H9 (cell line): ENCODE data around the gene CCDC92. TPM values are rescaled to one million over a fixed set of nuclear protein-coding genes. Genes with fewer than 3 reads are reported as not detected.

Source experiments
- DNase-seq: peaks from one replicate; pipeline ENCODE4 v3.0.0-alpha.2; 2017
- H2AFZ ChIP-seq: one replicate; pipeline ENCODE4 v1.6.1; 2013; ENCODE audit warnings: mild to moderate bottlenecking, low read length, control low read depth, moderate library complexity
- H2AK5ac ChIP-seq: 2 replicates; pipeline ENCODE4 v1.6.1; 2013; ENCODE audit warnings: low read length, control low read depth, mixed read lengths; ENCODE audit not compliant: insufficient read length
- H2BK120ac ChIP-seq: one replicate; pipeline ENCODE4 v1.6.1; 2013; ENCODE audit warnings: low read depth, mild to moderate bottlenecking, low read length, control low read depth, inconsistent platforms; ENCODE audit not compliant: poor library complexity, severe bottlenecking
- H2BK12ac ChIP-seq: 2 replicates; pipeline ENCODE4 v1.6.1; 2013; ENCODE audit warnings: low read length, control low read depth, mixed read lengths, low read depth; ENCODE audit not compliant: insufficient read length
- H2BK15ac ChIP-seq: 2 replicates; pipeline ENCODE4 v1.6.1; 2013; ENCODE audit warnings: low read depth, low read length, control low read depth
- H2BK20ac ChIP-seq: one replicate; pipeline ENCODE4 v1.6.1; 2013; ENCODE audit warnings: low read depth, mild to moderate bottlenecking, low read length, control low read depth, inconsistent platforms; ENCODE audit not compliant: poor library complexity, severe bottlenecking
- H2BK5ac ChIP-seq: 2 replicates; pipeline ENCODE4 v1.6.1; 2013; ENCODE audit warnings: low read length, control low read depth, mixed read lengths; ENCODE audit not compliant: insufficient read length
- H3K14ac ChIP-seq: 2 replicates; pipeline ENCODE4 v1.6.1; 2013; ENCODE audit warnings: low read length, control low read depth; ENCODE audit not compliant: insufficient read depth
- H3K18ac ChIP-seq: 2 replicates; pipeline ENCODE4 v1.6.1; 2013; ENCODE audit warnings: low read depth, mild to moderate bottlenecking, mixed read lengths, low read length, control low read depth; ENCODE audit not compliant: insufficient read length
- H3K23ac ChIP-seq: 2 replicates; pipeline ENCODE4 v1.6.1; 2013; ENCODE audit warnings: low read length, control low read depth, mixed read lengths, low read depth; ENCODE audit not compliant: insufficient read length
- H3K23me2 ChIP-seq: 2 replicates; pipeline ENCODE4 v1.6.1; 2013; ENCODE audit warnings: low read depth, mild to moderate bottlenecking, mixed read lengths, low read length, control low read depth; ENCODE audit not compliant: insufficient read length, poor library complexity, severe bottlenecking
- H3K27ac ChIP-seq: 2 replicates; pipeline ENCODE4 v1.5.1; 2013; ENCODE audit warnings: low read length, control low read depth, mixed read lengths, low read depth; ENCODE audit not compliant: insufficient read length
- H3K27me3 ChIP-seq: 2 replicates; pipeline ENCODE4 v1.6.1; 2013; ENCODE audit warnings: low read length, control low read depth, inconsistent platforms; ENCODE audit not compliant: insufficient read depth
- H3K4ac ChIP-seq: 2 replicates; pipeline ENCODE4 v1.6.1; 2013; ENCODE audit warnings: low read depth, mild to moderate bottlenecking, control low read depth, inconsistent platforms, low read length, moderate library complexity
- H3K4me1 ChIP-seq: 2 replicates; pipeline ENCODE4 v1.6.1; 2013; ENCODE audit warnings: low read length, control low read depth, inconsistent platforms; ENCODE audit not compliant: insufficient read depth
- H3K4me2 ChIP-seq: 2 replicates; pipeline ENCODE4 v1.6.1; 2013; ENCODE audit warnings: low read length, control low read depth, mixed read lengths; ENCODE audit not compliant: insufficient read length, insufficient read depth
- H3K56ac ChIP-seq: 2 replicates; pipeline ENCODE4 v1.6.1; 2013; ENCODE audit warnings: low read depth, mild to moderate bottlenecking, mixed read lengths, low read length, control low read depth; ENCODE audit not compliant: insufficient read length
- H3K79me1 ChIP-seq: 2 replicates; pipeline ENCODE4 v1.6.1; 2013; ENCODE audit warnings: low read depth, mild to moderate bottlenecking, moderate library complexity, low read length, control low read depth, inconsistent platforms; ENCODE audit not compliant: insufficient read depth, poor library complexity, severe bottlenecking
- H3K79me2 ChIP-seq: 2 replicates; pipeline ENCODE4 v1.6.1; 2013; ENCODE audit warnings: low read length, control low read depth, inconsistent platforms; ENCODE audit not compliant: insufficient read depth
- H3K9ac ChIP-seq: 2 replicates; pipeline ENCODE4 v1.6.1; 2013; ENCODE audit warnings: low read length, control low read depth, mixed read lengths; ENCODE audit not compliant: insufficient read length; ENCODE audit errors: extremely low read depth
- H3K9me3 ChIP-seq: one replicate; pipeline ENCODE4 v1.6.1; 2013; ENCODE audit warnings: low read depth, low read length, inconsistent platforms; ENCODE audit not compliant: control insufficient read depth
- H3T11ph ChIP-seq: one replicate; pipeline ENCODE4 v1.6.1; 2013; ENCODE audit warnings: mild to moderate bottlenecking, low read length, control low read depth, inconsistent platforms
- H4K20me1 ChIP-seq: one replicate; pipeline ENCODE4 v1.6.1; 2013; ENCODE audit not compliant: control insufficient read depth, insufficient read length, insufficient read depth
- H4K5ac ChIP-seq: 2 replicates; pipeline ENCODE4 v1.6.1; 2013; ENCODE audit warnings: low read depth, mild to moderate bottlenecking, mixed read lengths, low read length, control low read depth; ENCODE audit not compliant: insufficient read length
- H4K8ac ChIP-seq: replicated peaks from 2 replicates; pipeline ENCODE4 v1.6.1; 2013; ENCODE audit warnings: low read length, control low read depth, mixed read lengths, low read depth; ENCODE audit not compliant: insufficient read length
- H4K91ac ChIP-seq: 2 replicates; pipeline ENCODE4 v1.6.1; 2013; ENCODE audit warnings: low read depth, mild to moderate bottlenecking, moderate library complexity, mixed read lengths, low read length, control low read depth; ENCODE audit not compliant: insufficient read length
- H3K27ac Mint-ChIP-seq, 3 experiments: 2 replicates in 2 of 3; 3 replicates in 1 of 3; pipeline ENCODE4 v1.8.0; 2020 to 2021; ENCODE audit warnings: mixed read lengths in 3 of 3, mild to moderate bottlenecking in 1 of 3, moderate library complexity in 1 of 3
- H3K27me3 Mint-ChIP-seq: 2 replicates; pipeline ENCODE4 v1.8.0; 2021; ENCODE audit warnings: low read depth, mild to moderate bottlenecking, moderate library complexity, mixed read lengths
- H3K36me3 Mint-ChIP-seq, 3 experiments: 2 replicates in 2 of 3; 3 replicates in 1 of 3; pipeline ENCODE4 v1.8.0; 2020 to 2021; ENCODE audit warnings: low read depth in 3 of 3, mixed read lengths in 3 of 3; ENCODE audit not compliant: insufficient read depth in 1 of 3
- H3K4me1 Mint-ChIP-seq, 2 experiments: 2 replicates each; pipeline ENCODE4 v1.8.0; 2020; ENCODE audit warnings: mixed read lengths in 2 of 2
- H3K4me3 Mint-ChIP-seq, 2 experiments: 2 replicates in 1 of 2; 3 replicates in 1 of 2; pipeline ENCODE4 v1.8.0; 2020 to 2021; ENCODE audit warnings: mild to moderate bottlenecking in 2 of 2, mixed read lengths in 2 of 2, moderate library complexity in 1 of 2
- H3K9me3 Mint-ChIP-seq, 2 experiments: 2 replicates in 1 of 2; 3 replicates in 1 of 2; pipeline ENCODE4 v1.8.0; 2020; ENCODE audit warnings: mild to moderate bottlenecking in 2 of 2, mixed read lengths in 2 of 2, moderate library complexity in 1 of 2
- CTCF ChIP-seq: fragments of 200-600 bp; sonication (generic); conservative IDR thresholded peaks from 3 replicates; pipeline ENCODE4 v1.8.0; 2021; ENCODE audit warnings: antibody characterized with exemption, mild to moderate bottlenecking
- WGBS: extraction: QIAGEN DNeasy Blood & Tissue Kit; methylation state at CpG from one replicate; pipeline ENCODE4 v1.1.7; 2013; ENCODE audit warnings: missing lambda C conversion rate, low lambda C conversion rate, mixed read lengths; ENCODE audit not compliant: insufficient read length; ENCODE audit errors: extremely low coverage; 5-methylcytosine and 5-hydroxymethylcytosine counted together
- total RNA-seq: library from RNA; stranded (reverse); gene quantifications from 2 replicates; pipeline ENCODE4 v1.2.1, GENCODE V29; 2021

CCDC92 gene
- total RNA-seq, 1 experiment from 2014 or later = 1.3 TPM

GRCh38 chr12:123976227-123976826, 3.7 kb upstream of the CCDC92 start:
- Mint-ChIP-seq H3K36me3 (peaks cover 9 to 21% (median 15%) of the 10 kb centered on the region in 3 experiments), H3K4me3 (no peak overlapping the region), H3K4me1 (peaks cover 10 to 15% of the 10 kb centered on the region in 2 experiments), H3K27me3 (peaks cover 74% of the 10 kb centered on the region), H3K9me3 (no peaks in the 10 kb centered on the region), H3K27ac (no peak overlapping the region)
- no peak overlapping the region for H3K4ac ChIP-seq
- H4K20me1 ChIP-seq = no peaks in the 10 kb centered on the region
- H4K8ac ChIP-seq = no peak overlapping the region
- H4K5ac ChIP-seq = no peak overlapping the region
- peaks cover 8% of the 10 kb centered on the region for H3K23me2 ChIP-seq
- no peak for TF ChIP-seq CTCF
- peaks cover 12% of the 10 kb centered on the region for H3K27me3 ChIP-seq
- DNase-seq = no peak
- H3K23ac ChIP-seq = no peak overlapping the region
- H2BK20ac ChIP-seq = no peak overlapping the region
- no peak overlapping the region for H4K91ac ChIP-seq
- no peak overlapping the region for H2AK5ac ChIP-seq
- H2BK120ac ChIP-seq = no peak overlapping the region
- no peak overlapping the region for H2BK12ac ChIP-seq
- H3K79me1 ChIP-seq = no peaks in the 10 kb centered on the region
- H3K4me2 ChIP-seq = no peak overlapping the region
- H3K27ac ChIP-seq = no peak overlapping the region
- no peak overlapping the region for H3K14ac ChIP-seq
- H3K4me1 ChIP-seq = no peaks in the 10 kb centered on the region
- no peak overlapping the region for H3K9ac ChIP-seq
- H3K56ac ChIP-seq = no peak overlapping the region
- no peak overlapping the region for H3K18ac ChIP-seq
- no peaks in the 10 kb centered on the region for H3K79me2 ChIP-seq
- WGBS = 100% methylated on average over 1 of the region's 7 CpGs
- H3T11ph ChIP-seq = no peak overlapping the region
- H2BK15ac ChIP-seq = no peak overlapping the region
- H2BK5ac ChIP-seq = no peak overlapping the region
- no peak overlapping the region for H2AFZ ChIP-seq
- H3K9me3 ChIP-seq = no peaks in the 10 kb centered on the region
